ENCODE data around the gene KIF26A. TPM values are rescaled to one million over a fixed set of nuclear protein-coding genes. Genes with fewer than 3 reads are reported as not detected.

KIF26A gene
- total RNA-seq, 4 donors from 2014 or later = 0.74 to 7.3 (median 2.4) TPM

- ATAC-seq (ENCODE audit: low FRiP score) = no peak
- TF ChIP-seq CTCF (IDR thresholded peaks at IDR 0.05) = no peak
Measured at GRCh38 chr14:104096751-104097700, 41.4 kb upstream of the KIF26A start.

GRCh38 chr14:104098272-104099095, 39.9 kb upstream of the KIF26A start:
- no peak for TF ChIP-seq CTCF (IDR thresholded peaks at IDR 0.05)
- no peak for DNase-seq (ENCODE audit: low spot score)
- no peak for ATAC-seq (ENCODE audit: low FRiP score)

More at GRCh38 chr14:104096751-104097700, 41.4 kb upstream of the KIF26A start:
- DNase-seq (ENCODE audit: low spot score) = no peak

- DNase-seq (ENCODE audit: low spot score) (no peak), ATAC-seq (ENCODE audit: low FRiP score) (no peak)
- TF ChIP-seq CTCF (IDR thresholded peaks at IDR 0.05) = no peak
Measured at GRCh38 chr14:104099096-104100041, 39.0 kb upstream of the KIF26A start.

GRCh38 chr14:104100171-104101085, 38.0 kb upstream of the KIF26A start:
- ATAC-seq (ENCODE audit: low FRiP score) (peak; percentile 37), DNase-seq (ENCODE audit: low spot score) (no peak)
- no peak for TF ChIP-seq CTCF (IDR thresholded peaks at IDR 0.05)

GRCh38 chr14:104101086-104101621, 37.2 kb upstream of the KIF26A start:
- no peak for TF ChIP-seq CTCF (IDR thresholded peaks at IDR 0.05)
- no peak for DNase-seq (ENCODE audit: low spot score)
- ATAC-seq (ENCODE audit: low FRiP score) = no peak
